HG03039 (cell line): Measurements from ENCODE around the gene SIK3.
"Not testable (repeated sequence)": the region's sequence is repeated elsewhere in the genome, so short reads cannot be mapped to it uniquely, and the experiment has no call there.

Experiments
- ATAC-seq: cut with Tn5 transposase; IDR thresholded peaks from one replicate; pipeline ENCODE4 v1.9.1; 2021; ENCODE audit warnings: mild to moderate bottlenecking, moderate library complexity; ENCODE audit not compliant: unreplicated experiment

Gene SIK3

DNA sequence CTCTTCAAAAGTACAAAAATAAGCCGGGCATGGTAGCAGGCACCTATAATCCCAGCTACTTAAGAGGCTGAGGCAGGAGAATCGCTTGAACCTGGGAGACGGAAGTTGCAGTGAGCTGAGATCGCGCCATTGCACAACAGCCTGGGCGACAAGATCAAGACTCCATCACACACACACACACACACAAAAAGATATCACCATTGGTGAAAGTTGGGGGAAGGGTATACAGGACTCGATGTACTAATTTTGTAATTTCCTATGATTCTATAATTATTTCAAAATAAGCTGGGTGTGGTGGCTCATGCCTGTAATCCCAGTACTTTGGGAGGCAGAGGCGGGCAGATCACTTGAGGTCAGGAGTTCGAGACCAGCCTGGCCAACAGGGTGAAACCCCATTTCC lies 48.1 kb downstream of the SIK3 start:
- ATAC-seq = not testable (repeated sequence)

DNA sequence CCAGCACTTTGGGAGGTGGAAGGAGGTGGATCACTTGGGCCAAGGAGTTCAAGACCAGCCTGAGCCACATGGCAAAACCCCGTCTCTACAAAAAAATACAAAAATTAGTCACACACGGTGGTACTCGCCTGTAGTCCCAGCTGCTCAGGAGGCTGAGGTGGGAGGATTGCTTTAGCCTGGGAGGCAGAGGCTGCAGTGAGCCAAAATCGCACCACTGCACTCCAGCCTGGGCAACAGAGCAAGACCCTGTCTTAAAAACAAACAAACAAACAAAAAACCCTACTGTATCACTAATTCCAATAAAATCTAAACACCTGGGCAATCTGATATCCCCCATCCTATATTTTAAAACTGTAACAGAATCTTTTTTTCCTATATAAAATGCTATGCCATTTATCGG lies 51.6 kb downstream of the SIK3 start:
- not testable (repeated sequence) for ATAC-seq

DNA sequence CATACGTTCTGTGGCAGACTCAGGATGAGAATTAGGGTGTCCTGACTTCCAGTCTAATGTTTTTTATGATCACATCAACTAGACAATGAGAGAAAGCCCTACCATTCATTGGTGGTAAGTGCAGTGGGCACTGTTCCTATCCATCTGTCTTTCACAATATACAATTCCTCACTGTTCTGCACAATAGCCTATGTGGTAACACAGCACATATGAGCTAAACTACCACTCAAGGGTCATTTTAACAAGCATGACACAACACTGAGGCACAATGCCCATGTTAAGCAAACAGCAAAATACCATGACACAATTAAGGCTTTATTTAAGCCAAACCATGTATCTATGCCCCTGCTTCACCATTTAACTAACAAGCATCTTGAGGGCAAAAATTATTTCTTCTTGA lies 52.3 kb downstream of the SIK3 start:
- ATAC-seq = no peak

DNA sequence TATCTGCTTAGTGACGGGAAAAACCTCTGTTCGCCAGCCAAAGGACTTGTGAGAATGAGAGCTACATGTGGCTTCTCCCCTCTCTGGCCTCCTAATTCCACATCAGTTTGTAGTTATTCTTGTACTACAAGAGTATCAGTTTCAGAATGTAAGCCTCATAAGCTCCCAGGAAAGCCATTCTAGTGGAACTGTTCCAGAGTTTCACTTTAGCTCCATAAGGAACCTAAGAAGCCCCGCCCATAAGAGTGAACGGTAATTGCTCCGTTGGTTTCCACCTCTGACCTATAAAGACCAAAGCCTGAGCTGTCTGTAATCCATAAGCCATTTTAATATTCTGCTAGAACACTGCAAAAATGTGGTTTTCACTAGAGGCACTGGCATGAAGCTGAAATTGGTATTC lies 53.0 kb downstream of the SIK3 start:
- no peak for ATAC-seq

DNA sequence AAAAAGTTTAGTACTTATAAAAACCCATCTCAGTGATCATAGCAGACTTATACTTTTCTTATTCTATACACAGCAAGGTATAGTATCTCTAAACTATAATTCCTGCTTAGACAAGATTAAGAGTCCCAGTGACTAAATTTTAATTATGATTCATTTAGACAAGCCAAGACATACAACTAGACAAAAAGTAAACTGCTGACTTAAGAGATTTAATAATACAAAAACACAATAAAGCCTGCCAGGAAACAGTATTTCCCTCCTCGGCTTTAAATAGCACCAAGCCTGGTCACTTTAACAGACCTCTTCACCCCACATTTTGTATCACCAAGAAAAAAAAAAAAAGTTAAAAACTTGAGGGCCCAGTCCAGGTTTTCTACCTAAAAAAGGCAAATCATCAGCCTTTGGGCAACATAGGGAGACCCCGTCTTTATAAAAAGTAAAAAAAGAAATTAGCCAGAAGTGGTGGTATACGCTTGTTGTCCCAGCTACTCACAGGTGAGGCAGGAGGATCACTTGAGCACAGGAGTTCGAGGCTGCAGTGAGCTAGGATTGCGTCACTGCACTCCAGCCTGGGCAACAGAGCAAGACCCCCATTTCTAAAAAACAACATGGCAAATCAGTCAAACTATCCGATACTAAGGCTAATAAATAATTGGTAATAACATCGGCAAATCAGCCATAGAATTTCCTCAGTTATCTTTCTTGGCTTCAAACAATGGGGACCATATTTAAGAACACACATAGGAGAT lies 53.8 kb downstream of the SIK3 start:
- ATAC-seq = no peak

DNA sequence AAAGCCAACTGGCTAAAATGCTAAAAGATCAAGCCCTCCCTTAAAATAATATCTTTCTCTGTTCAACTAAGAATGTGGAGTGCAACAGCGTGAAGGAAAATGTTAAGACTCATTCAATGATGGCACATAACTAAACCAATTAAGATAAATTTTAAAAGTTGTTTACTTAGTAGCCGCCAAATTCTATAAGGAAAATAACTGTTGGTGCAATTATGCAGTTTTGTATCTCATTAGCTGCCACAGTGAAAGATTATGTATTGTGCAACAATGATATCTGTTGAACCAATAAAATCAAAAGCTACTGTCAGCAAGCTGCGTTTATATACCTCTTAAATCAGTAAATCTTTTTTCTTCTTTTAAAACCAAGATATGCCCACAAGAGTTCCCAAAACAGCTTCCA lies 55.5 kb downstream of the SIK3 start:
- no peak for ATAC-seq

DNA sequence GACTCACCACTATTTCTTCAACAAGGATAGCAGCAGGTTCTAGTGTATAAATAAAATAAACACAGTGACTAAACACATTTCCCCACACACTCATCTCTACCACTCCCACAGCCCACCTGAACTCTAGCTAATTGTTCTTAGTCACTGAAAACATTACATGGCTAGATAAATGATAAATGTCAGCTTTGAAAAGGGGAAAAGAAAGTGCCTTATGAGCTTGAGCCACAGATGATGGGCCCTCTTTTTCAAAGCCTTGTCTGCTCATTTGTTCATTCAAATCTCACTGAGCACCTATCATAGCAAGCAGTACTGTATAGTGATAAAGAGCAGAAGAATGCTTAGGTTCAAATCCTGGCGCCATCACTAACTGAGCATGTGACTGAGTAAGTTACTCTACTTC lies 58.3 kb downstream of the SIK3 start:
- ATAC-seq = no peak

DNA sequence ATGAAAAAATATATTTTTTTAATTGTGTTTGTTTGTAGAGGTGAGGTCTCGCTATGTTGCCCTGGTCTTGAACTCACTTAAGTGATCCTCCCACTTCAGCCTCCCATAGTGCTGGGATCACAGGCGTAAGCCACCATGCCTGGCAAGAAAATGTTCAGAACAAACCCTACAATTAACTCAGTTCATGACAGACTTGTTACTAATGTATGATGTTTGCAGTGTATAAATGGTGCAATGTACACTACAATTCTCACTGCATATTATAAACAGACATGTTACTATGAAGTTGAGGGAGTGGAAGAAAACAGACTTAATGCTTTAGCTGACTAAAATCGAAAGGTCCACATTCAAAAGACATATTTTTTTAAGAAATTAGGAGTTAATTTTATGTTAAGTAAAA lies 59.0 kb downstream of the SIK3 start:
- ATAC-seq = no peak

DNA sequence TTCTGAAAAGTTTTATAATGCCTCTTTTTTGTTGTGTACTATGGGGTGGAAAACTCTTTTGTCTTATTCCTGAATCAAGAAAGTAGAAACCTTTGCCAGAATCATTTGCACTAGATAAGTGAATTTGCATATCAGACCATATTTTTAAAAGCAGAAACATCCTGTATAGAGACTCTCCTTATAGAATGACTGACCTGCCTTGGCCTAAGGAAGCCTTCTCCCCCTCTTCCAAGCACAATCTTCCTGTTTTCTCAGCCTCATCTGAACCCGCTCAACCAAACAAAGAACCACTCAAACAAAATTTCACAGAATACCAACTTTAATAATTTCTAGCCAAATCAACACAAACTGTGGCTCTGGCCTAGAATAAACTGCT lies 60.3 kb downstream of the SIK3 start:
- ATAC-seq = no peak

DNA sequence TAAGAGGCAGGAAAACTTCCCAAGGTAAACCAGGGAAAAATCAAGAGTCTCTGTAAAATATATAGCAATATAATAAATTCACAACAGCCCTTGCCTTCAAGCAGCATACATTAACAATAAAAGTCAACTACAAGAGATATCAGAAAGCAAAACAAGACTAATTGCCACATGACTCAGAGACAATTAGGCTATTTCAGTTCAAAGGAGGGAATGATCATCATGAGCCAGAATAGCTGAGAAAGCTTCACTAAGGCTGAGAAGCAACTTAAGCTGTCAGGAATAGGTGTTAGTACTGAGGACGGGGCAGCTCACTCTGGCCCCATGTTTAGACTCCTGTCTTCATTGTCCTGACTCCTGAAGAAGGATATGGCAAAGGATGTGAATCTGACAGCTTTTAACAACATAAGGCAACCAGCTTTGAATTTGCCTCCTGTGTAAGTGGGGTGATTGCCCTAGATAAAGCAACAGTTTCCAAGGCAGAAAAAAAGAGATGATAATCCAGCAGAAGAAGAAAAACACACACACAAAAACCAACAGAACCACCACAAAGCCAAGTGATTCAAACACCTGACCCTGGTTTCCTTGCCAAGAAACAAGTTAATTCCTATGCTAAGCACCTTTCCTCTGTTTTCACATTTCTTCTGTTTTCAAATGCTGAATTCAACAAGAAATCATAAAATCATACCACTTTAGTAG lies 60.8 kb downstream of the SIK3 start:
- ATAC-seq = no peak

DNA sequence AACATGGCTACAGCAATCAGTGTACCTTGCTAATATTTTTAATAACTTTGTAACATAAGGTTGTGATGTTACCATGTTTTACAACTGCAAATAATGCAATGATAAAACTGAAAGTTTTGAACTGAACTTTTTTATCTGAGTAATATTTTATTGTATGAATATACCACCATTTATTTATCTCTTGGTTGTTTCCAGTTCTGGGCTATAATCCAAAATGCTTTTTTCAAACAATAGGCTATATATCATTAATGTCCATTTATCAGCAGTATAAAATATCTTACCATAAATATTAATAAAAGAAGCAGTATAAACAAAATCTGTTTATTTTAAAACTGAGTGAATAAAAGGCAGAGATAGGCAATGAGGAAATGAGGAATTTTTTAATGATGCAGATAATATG lies 63.3 kb downstream of the SIK3 start:
- ATAC-seq = no peak

DNA sequence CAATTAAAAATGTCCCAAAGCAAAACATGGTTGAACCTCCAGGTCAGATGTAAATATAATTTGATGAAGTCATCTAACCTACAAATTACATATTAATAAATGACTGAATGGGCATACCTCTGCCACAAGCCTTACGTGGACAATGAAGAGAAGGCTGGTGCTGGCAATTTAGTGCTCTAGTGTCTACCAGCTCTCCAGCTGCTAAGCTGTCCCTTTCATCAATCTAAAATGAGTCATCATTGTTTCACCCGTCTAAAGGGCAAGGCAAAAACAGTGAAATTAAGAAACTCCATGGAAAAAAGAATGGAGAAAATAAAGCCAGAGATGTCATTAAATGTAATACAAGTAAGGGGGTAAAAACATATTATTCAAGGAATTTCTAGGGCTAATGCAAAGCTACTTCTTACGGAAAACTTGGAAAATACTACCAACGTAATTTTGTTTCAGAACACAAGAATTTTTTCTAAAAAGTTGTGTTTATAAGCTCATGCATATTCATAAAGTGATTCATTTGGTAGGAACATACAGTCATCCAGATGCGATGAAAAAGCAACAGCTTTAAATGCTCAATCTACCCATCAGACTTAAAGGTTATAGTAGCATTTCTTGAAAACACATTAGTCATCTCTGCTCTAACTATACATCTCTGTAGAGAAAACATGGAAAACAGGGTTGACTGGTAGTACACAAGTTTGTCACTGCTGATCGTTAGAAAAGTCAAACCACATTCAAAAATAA lies 71.5 kb downstream of the SIK3 start:
- ATAC-seq = no peak

DNA sequence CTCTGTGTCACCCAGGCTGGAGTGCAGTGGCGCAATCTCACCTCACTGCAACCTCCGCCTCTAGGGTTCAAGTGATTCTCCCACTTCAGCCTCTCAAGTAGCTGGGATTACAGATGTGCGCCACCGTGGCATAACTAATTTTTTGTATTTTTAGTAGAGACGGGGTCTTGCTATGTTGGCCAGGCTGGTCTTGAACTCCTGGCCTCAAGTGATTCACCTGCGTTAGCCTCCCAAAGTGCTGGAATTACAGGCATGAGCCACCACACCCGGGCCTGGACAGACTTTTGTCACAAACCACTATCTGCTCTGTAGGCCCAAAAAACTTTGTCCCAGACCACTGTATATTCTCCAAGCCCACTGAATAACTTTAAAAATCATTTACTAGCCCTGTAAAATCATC lies 74.5 kb downstream of the SIK3 start:
- ATAC-seq = not testable (repeated sequence)

DNA sequence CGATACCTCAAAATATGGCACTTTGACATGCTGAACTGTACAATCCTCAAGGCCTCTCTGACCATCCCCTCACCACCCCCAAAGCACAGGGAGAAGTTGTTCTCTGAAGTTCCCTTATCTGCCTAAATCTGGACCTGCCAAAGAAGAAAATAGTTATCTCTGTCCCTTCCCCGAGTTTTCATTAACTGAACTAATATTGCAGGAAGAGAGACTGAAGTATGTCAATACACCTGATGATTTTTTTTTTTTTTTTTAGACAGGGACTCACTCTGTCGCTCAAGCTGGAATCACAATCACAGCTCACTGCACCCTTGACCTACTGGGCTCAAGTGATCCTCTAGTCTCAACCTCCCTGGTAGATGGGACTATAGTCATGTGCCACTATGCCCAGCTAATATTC lies 75.0 kb downstream of the SIK3 start:
- no peak for ATAC-seq

DNA sequence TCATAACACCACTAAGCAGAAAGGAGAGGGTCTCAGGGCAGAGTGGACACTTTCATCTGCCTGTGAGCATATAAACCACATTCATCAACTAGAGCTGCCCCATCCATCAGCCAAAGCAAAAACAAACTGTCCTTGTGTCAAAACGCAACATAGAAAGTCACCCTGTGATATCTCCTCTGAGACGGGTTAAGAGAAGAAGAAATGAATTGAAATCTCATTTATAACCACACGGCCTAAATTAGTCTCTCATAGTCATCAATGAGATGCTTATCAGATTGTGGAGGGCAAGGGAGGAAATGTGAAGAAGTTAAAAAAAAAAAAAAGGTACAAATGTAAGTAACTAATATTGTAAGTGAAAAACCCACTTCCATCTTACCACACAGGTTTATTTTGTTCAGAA lies 75.7 kb downstream of the SIK3 start:
- ATAC-seq = no peak

DNA sequence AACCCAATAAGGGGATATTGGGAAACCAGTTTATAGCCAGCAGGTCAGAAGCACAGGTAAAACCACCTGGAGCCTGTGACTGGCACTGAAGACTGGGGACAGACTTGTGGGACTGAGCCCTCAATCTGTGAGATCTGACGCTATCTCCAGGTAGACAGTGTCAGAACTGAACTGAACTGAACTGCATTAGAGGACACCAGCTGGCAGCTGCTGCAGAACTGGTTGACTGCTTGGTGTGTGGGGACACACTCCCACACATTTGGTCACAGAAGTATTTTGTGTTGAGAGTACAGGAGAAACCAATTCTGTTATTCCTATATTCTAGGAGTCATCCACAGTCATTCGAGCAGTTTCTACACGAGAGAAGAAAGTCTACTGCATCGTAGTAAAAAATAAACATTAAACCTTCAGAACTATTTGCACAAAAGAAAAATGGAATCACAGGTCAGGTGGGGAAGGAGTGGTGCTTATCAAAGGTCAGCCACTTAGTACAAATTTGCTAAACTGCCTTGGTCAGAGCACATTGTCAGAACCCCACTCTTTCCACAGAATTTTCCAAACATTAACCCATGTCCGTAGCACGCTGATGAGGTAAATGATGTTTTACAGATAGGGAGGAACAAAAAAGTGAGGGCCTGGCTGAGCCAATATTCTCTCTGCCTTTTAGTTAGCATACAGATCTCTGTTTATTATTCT lies 77.2 kb downstream of the SIK3 start:
- no peak for ATAC-seq

DNA sequence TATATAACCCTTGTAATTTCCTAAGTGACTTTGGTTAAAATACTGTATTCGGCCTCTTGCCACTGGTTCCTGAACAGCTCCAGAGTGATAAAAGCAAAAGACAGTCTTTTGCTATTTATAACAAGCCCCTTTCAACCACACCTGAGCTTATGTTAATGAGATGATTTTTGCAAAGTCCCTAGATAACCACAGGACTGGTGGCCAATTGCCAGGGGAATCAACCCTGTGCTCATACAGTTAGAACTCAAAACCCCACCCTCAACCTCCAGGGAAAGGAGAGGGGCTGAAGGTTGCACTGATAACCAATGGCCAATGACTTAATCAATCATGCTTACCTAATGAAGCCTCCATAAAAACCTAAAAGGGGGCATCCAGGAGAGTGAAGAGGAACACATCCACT lies 77.9 kb downstream of the SIK3 start:
- ATAC-seq = no peak

DNA sequence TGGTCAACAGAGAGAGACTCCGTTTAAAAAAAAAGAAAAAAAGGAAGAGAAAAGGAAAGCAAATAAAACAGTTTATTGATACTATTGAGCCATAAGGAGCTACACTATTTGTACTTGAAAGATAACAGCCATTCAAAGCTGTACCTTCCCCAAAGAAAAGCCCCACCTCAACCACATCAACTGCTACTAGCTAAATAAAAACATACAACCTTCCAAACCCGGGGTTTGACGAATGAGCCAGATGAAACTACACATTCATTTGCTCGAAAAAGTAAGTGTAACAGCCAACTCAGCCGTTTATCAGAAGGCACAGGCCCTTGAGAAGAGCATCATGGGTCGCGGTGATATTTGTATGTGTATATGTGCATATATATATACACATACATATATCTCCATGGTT lies 78.4 kb downstream of the SIK3 start:
- no peak for ATAC-seq

DNA sequence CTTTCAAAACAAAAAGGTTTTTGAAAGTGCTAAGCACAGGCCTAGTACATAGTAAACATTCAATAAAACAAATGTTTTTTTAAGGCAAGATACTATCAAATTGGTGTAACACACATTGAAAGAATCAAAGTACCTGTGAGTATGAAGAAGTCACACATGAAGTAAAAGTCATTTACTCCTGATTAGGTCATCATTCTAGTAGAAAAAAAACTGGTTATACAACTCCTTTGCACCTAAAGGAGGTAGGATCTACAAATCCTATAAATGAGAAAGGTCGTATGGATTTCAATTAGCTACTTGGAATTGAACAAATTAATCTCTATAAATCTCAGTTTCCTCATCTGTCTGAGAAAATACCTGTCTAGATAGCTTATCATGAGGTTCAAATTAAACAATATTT lies 80.8 kb downstream of the SIK3 start:
- no peak for ATAC-seq

DNA sequence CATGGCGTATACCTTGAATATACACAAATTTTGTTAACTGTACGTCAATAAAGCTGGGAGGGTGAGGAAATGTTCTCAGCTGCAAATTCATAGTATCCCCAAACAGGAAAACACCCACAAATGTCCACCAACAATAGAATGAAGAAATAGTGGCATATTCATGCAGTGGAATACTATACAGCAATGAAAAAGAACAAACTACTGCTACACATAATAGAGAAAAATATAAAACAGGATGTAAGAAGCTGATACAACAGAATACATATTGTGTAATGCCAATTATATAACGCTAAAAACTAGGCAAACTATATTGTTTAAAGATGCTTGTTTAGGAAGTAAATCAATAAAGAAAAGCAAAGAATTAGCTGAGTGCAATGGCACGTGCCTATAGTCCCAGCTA lies 81.5 kb downstream of the SIK3 start:
- ATAC-seq = no peak

DNA sequence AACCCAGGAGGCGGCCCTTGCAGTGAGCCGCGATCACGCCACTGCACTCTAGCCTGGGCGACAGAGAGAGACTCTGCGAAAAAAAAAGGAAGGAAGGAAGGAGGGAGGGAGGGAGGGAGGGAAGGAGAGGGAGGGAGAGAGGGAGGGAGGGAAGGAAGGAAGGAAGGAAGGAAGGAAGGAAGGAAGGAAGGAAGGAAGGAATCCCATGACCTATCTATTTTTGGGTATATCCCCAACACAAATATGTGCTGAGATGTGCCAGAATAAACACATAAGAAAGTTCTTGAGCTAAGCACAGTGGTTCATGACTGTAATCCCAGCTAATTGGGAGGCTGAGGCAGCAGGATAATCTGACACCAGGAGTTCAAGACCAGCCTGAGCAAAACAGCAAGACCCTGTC lies 82.0 kb downstream of the SIK3 start:
- no peak for ATAC-seq

DNA sequence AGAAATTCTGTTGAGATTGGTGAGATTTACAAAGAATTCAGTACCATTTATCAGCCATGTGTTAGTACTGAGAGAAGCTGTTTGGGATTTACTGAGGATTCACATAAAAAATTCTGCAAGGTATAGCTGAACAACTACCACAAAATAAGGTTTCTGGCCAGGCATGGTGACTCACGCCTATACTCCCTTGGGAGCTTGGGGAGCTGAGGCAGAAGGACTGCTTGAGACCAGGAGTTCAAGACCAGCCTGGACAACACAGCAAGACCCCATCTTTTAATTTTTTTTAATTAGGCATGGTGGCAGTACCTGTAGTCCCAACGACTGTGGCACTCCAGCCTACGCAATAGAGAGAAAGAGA lies 86.7 kb downstream of the SIK3 start:
- ATAC-seq = no peak
